ENCODE results near the gene AKR1B1.

Gene AKR1B1

DNA sequence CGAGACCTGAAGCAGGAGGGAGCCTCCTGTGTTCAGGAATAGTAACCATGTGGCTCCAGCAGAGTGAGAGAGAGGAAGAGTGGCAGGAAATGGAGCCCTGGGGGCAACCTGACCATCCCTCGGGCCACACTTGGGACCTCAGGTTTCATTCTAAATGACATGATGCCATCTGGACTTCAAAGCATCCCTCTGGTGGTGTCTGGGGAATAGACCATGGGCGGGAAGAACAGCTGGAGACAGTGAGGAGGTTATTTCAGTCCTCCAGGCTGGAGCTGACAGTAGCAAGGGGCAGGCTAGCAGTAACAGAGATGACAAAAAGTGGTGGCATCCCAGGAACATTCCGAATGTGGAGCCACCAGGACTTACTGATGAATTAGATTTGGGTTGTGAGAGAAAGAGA lies 44.8 kb downstream of the AKR1B1 start:
- TF ChIP-seq, protein P1, sequence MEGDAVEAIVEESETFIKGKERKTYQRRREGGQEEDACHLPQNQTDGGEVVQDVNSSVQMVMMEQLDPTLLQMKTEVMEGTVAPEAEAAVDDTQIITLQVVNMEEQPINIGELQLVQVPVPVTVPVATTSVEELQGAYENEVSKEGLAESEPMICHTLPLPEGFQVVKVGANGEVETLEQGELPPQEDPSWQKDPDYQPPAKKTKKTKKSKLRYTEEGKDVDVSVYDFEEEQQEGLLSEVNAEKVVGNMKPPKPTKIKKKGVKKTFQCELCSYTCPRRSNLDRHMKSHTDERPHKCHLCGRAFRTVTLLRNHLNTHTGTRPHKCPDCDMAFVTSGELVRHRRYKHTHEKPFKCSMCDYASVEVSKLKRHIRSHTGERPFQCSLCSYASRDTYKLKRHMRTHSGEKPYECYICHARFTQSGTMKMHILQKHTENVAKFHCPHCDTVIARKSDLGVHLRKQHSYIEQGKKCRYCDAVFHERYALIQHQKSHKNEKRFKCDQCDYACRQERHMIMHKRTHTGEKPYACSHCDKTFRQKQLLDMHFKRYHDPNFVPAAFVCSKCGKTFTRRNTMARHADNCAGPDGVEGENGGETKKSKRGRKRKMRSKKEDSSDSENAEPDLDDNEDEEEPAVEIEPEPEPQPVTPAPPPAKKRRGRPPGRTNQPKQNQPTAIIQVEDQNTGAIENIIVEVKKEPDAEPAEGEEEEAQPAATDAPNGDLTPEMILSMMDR (IDR thresholded peaks at IDR 0.05; ENCODE audit: insufficient read depth, low read depth, low read length, missing control alignments) = no peak
- no peak for DNase-seq (ENCODE audit: low read depth)
- H3K4me3 ChIP-seq (ENCODE audit: low read length) = no peak overlapping the region

DNA sequence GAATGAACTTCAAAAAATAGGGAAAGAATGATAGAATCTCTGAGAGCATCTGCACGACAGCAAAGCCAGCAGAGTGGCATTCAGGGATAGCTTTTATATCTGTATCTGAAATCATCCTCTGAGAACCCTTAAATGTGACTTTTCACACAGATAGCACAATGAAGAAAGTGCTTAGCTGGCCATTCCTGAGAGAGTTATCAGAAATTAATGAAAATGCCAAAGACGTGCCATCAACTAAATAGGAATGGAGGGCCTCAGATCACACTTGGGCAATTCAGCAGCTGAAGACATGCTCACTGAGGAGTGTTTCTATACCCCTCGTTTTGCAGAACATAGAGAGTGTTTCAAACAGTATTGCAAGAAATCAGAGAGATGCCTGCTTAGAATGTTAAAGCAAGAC lies 51.6 kb downstream of the AKR1B1 start:
- no peak overlapping the region for H3K4me3 ChIP-seq (ENCODE audit: low read length)
- TF ChIP-seq, protein P1 (IDR thresholded peaks at IDR 0.05; ENCODE audit: insufficient read depth, low read depth, low read length, missing control alignments) = no peak
- no peak for DNase-seq (ENCODE audit: low read depth)

DNA sequence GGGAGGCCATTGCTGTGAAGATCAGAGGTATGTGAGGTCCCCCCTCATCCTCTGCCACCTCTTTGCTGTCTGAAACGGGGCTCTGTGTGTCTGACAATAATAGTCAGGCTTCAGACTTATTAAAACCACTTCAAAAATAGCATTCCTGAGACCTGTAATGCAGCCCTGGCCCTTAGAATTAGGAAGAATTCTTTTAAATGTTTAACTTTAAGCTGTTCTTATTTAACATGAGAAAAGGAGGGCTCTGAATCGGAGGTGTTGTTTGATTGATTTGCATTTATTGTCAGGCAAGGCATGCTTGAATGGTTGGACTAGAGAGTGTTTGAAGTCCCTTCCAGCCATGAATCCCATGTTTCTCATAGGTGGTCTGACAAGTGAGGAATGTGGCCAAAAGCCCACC lies 52.5 kb downstream of the AKR1B1 start:
- no peak overlapping the region for H3K4me3 ChIP-seq (ENCODE audit: low read length)
- TF ChIP-seq, protein P1 (IDR thresholded peaks at IDR 0.05; ENCODE audit: insufficient read depth, low read depth, low read length, missing control alignments) = no peak
- DNase-seq (ENCODE audit: low read depth) = no peak

DNA sequence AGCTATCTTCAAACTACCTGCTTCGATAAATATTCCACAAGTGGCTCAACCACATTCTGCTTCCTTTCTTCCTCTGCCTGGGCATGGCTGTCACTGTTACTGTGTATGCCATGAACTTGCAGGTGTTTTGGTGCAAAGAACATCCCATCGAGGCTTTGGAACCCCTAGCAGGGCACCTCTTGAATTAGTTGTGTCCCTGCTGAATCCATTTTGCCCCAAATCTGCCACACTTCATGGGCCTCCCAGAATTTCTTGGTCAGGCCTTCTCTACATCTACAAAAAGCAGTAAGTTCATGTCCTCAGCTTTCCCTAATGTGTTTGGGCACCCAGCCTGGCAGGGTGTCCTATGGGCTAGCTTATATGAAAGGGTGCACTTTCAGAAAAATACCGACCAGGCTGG lies 53.6 kb downstream of the AKR1B1 start:
- no peak overlapping the region for H3K4me3 ChIP-seq (ENCODE audit: low read length)
- TF ChIP-seq, protein P1 (IDR thresholded peaks at IDR 0.05; ENCODE audit: insufficient read depth, low read depth, low read length, missing control alignments) = no peak
- no peak for DNase-seq (ENCODE audit: low read depth)

DNA sequence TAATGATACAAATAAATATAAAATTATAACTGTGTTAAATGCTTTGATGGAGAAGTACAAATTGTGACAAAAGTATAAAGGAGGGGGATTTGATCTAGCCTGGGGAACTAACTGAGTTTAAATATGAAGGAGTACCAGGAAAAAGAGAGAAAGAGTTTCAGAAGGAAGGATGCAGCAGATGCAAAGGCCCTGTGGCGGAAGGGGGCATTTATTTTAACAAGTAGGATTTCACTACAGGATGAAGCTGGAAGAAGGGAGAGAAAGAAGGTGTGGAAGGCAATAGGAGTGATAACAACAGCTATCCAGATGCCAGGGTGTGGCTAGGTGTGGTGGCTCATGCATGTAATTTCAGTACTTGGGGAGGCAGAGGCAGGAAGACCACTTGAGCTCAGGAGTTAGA lies 55.8 kb downstream of the AKR1B1 start:
- TF ChIP-seq, protein P1 (IDR thresholded peaks at IDR 0.05; ENCODE audit: insufficient read depth, low read depth, low read length, missing control alignments) = no peak
- no peak for DNase-seq (ENCODE audit: low read depth)

DNA sequence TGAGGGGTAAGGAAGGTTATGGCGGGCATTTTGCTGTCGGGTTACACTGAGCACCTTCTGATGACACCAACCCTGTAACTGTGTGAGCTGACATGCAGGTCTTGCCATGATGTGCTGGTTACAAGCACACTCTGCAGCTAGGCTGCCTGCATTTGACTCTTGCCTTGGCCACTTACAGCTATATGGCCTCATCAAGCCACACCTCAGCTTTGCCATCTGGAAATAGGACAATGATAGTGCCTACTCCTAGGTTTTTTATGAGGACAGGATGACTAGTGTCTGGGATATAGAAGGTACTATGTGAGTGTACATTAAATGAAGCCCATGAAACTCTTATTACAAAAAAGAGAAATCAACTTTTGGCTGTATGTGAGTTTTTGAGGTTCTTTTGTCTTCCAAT lies 58.0 kb downstream of the AKR1B1 start:
- DNase-seq (ENCODE audit: low read depth) = no peak
- TF ChIP-seq, protein P1 (IDR thresholded peaks at IDR 0.05; ENCODE audit: insufficient read depth, low read depth, low read length, missing control alignments) = no peak
- H3K4me3 ChIP-seq (ENCODE audit: low read length) = no peak overlapping the region

More for the DNA sequence above, 55.8 kb downstream of the AKR1B1 start:
- H3K4me3 ChIP-seq (ENCODE audit: low read length) = no peak overlapping the region

DNA sequence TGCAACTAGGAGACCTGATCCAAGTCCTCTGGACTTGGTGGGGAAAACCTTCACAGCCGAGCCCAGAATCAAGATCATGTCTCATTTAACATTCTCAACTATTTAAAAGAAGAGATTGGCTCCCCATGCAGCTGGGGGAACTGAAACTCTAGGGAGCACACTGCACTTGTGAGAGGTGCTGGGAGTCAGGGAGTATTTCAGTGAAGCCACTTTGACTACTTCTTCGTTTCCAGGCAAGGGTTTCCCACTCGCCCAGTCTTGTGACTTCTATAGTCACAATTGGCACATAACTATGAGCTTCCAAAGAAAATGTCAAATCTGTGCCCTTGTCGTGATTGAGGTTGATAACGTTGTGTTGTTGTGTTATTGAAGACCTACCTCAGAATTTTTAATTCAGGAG lies 62.9 kb downstream of the AKR1B1 start:
- no peak for DNase-seq (ENCODE audit: low read depth)
- TF ChIP-seq, protein P1 (IDR thresholded peaks at IDR 0.05; ENCODE audit: insufficient read depth, low read depth, low read length, missing control alignments) = no peak
- H3K4me3 ChIP-seq (ENCODE audit: low read length) = no peak overlapping the region
